Right lung (tissue), 5 donors: ENCODE results near the gene RAB35. TPM values are rescaled to one million over a fixed set of nuclear protein-coding genes. Genes with fewer than 3 reads are reported as not detected.
A peak's percentile ranks its signal among the peaks of the same experiment; 100 is the strongest.

ENCODE experiments used
- DNase-seq, 2 donors: peaks; one replicate each; pipeline ENCODE4 v3.0.0-alpha.2; 2013
- polyA plus RNA-seq, 5 donors: library from polyadenylated mRNA; unstranded; fragments of 120-200 nt; gene quantifications; one replicate each; pipeline versions ENCODE4 v1.2.1 to v1.2.3, GENCODE V29; 2013; ENCODE audit warnings: inconsistent platforms in 1 of 5, low replicate concordance in 1 of 5; ENCODE audit not compliant: insufficient read length in 5 of 5, insufficient read depth in 1 of 5

Gene RAB35
- polyA plus RNA-seq, 5 donors, result 32.9 to 42.9 (median 35.5) TPM

GRCh38 chr12:120110550-120111501, 5.7 kb downstream of the RAB35 start:
- DNase-seq, result no peak

DNA sequence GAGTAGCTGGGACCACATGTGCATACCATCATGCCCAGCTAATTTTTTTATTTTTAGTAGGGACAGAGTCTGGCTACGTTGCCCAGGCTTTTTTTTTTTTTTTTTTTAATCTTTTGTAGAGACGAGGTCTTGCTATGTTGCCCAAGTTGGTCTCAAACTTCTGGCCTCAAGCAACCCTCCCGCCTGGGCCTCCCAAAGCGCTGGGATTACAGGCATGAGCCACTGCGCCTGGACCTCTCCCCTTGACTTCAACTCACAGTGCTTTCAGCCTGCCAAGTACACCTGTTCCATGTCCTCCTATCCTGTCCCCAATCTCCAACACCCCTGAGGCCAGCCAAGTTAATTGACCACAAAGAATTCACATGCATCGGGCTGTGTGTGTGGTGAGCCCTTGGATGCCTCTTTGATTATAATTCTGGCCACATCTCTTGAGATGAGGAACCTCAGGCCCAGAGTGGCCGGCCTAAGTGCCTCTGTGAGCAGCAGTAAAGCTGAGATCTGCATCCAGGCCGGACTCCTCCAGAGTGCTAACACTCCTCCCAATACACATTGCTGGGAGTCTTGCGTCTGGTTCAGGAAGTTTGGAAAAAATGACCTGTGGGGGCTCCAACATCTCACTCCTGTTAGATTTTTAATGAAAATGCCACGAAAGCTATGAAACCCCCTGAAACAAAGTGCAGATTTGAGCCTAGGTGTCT, 6.8 kb downstream of the RAB35 start:
- DNase-seq, result no peak

DNA sequence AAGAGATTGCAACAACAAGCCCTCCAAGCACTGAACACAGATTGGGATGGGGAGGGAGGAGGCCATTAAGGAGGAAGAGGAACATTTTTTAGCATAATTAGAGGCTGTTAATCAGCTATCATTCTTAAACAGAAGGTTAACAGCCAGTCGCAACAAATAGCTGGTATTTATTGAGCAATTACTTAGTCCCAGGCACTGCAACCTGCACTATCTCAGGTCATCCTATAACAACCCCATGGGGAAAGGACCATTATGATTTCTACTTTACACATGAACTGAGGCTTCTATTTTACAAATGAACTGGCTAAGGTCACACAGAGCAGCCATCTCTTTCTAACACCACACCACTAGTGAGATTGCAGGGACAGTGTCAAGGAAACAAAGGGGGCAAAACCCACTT, 10.4 kb downstream of the RAB35 start:
- no peak for DNase-seq

- no peak for DNase-seq
Measured at GRCh38 chr12:120103371-120103770, 13.2 kb downstream of the RAB35 start.

DNA sequence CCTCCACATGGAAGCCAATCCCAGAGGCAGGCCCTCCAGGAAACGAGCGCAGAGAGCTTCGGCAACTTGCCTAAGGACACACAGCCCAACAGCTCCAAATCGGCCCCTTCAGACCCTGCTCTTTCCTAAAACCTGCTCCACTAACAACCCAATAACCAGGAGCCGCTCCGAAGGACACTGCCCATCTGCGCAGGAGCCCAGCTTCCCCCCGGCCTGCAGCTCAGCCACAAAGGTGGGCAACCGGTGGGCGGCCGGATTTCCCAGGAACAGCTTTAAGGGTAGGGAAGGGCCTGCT, 13.6 kb downstream of the RAB35 start:
- no peak for DNase-seq

GRCh38 chr12:120102189-120103043, 14.1 kb downstream of the RAB35 start:
- no peak for DNase-seq

DNA sequence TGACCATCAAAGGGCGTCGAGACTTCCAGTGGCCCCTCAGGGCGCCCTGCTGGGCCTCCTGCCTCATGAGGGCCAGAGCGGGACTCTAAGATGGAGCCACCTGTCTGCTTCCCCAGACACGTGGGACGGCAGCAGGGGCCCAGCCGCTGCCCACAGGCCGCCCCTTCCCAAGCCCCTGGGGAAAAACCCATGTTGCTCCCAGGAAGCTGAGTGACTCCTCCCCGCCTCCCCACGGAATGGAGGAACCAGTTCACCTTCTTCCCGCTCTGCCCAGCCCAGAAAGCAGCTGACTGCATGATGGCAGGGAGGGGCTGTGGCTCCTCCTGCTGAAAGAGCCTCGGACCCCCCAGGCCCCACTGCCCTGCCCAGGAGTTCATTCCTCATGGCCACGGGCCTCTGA, 14.9 kb downstream of the RAB35 start:
- no peak for DNase-seq

GRCh38 chr12:120101182-120101581, 15.4 kb downstream of the RAB35 start:
- no peak for DNase-seq

DNA sequence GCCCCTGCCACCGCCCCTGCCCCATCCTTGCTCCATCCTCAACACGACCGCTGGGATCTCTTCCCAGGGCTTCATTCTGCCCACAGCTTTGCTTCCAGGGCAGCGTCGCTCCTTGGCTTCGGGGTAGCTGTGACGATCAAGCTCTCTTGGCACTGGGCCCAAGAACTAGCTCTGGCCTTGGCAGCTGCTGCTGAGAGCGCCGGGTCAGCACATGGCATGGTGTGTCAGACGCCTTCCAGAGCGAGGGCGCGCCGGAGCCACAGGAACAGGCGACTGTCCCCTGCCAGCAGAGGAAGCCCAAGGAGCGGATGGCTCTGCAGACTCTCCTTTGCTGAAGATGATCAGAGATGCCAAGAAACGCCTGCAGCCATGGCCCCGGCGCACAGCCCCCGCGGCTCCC, 15.9 kb downstream of the RAB35 start:
- DNase-seq, result peak; percentile 43 to 48

DNA sequence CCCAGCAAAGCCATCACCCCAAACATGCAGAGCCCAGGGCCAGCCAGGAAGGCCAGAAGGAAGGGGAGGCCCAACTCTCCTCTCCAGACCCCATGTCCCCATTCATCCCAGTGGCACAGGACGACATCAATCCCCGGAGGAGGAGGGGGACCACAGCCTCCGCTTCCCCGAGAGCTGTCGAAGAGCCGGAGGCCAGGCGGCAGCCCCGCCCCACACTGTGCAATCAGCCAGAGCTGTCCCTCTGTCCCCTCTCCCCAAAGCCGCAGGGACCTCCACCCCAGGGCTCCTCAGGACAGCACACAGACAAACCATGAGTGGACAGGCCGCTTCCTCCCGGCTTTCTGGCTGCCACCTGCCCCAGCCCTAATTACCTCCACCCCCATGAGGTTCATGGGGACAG, 16.8 kb downstream of the RAB35 start:
- DNase-seq, result no peak

DNA sequence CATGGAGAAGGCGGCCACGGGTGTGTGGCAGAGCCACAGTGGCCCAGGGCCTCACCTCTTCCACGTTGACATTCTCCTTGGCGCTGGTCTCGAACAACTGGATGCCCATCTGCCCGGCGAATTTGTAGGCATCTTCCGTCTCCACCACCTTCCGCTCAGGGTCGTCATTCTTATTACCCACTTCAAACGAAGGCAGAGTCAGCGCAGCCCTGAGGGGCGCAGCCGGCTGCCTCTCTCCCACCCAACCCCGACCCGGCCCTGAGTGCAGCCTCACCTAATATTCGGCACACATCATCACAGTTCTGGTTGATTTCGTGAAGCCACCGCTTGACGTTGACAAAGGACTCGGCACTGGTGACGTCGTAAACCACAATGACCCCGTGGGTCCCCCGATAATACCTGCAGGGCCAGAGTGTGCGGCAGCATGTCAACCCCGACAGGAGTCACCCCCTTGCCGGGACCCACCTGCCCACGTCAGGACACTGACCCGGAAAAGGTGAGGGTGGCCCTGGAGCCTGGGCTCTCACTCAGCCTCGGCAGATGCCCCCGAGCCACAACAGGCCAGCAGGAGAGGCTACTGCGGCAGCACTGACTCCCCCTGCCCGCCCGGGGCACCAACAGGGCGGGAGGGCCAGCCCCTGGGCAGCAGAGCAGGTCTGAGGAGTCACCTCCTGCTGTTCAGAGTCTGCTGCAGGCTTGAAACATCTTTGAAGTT, 17.6 kb downstream of the RAB35 start:
- DNase-seq, result no peak

DNA sequence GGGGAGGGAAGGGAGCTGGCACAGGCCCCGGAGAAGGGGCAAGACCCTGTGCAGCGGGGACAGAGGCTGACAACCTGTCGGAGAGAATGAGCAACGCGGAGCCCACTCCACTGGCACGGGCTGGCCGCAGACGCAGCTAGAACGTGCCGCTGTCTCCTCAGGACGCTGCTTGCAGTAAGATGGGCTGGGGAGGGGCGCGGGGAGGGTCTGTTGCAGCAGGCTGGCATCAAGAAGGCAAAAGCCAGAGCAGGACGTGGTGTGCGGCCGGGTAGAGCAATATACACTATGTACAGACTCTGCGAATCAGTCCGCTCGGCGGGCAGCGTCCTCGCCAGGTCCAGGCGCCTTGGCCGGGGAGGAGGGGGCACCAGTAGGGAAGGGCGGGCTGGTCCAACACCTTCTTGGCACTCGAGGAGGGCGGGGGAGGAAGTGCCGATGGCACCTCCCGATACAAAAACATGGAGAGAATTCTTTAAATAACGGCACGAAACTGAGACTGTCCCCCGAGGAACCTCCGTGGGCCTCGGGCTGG, 19.8 kb downstream of the RAB35 start:
- no peak for DNase-seq

DNA sequence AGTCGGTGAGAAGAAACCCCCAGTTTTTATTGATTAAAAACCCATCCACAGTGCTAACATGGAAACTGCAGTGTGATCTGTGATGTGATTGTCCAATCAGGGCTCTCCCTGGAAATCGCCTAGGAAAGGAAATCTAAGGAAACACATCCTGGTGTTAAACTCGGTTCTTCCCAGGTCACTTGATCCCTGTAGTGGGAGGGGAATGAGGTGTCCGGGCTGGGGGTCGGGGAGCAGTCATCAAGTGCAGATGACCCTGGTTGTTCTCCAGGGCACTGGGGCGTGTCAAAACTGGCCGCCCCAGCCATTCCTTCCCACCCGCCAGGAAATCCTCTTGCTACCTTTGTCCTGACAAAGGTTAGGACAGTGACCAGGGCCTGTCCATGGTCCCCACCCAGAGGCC, 20.8 kb downstream of the RAB35 start:
- no peak for DNase-seq

- no peak for DNase-seq
Measured at GRCh38 chr12:120095331-120095730, 21.2 kb downstream of the RAB35 start.

DNA sequence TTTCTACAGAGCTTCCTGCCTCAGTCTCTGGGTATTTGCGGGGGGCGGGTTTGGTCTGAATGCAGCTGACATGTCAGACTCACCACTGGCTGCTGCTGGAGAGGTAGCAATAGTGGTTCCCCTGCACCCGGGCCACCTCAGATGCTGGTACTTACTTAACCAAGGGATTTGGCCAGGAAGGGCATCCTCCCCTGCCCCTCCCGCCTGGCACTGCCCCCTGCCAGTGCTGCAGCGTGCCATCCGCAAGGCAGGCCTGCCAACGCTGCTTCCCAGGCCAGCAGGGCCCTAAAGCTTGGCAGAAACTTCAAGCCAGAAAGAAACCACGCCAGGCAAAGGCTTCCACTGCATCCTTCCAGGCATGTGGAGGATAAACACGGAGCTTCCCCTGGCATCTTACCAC, 22.1 kb downstream of the RAB35 start:
- no peak for DNase-seq

GRCh38 chr12:120093592-120094355, 22.8 kb downstream of the RAB35 start:
- DNase-seq, result no peak

DNA sequence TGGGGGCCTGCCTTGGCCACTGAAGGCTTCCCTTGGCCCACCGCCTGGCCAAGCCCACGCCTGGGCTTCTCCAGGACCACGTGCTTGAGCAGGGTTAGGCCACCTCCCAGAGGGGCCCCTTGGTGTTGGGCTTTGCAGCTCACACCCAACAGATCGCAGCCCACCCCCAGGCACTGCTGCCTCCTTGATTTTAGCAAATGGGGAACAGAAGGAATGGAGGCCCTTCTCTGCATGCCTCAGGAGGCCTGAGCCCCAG, 23.3 kb downstream of the RAB35 start:
- no peak for DNase-seq

DNA sequence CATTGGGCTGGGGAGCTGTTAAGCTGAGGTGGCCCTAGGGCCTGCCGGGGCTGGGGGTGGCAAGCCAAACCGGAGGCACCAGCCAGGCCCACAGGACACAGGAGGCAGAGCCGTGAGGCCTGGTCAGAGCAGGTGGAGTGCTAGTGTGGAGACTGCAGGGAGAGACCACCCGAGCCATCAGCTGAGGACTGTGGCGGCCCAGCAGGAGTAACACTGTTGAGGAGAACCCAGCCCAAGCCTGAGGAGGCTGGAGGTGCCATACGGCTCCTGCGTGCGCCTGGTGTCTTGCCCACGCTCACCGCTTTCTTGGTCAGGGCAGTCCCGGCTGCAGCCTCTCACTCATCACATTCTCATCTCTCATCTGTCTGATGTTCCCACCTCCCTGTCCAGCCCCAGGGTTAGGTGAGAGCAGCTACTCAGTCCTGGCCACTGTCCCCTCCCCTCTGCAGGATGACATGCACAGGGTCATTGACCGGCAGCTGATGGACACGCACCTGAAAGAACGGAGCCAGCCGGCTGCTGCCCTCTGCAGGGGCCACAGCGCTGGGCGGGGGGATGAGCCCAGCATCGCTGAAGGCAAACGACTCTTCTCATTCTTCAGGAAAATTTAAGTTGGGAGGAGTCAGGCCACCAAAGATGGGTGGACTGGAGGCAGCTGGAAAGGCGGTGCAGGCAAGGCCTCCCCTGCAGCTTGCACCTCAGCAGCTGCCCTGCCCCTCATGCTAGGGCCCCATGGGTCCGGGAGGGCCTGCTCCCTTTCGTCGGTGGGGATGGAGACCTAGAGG, 23.8 kb downstream of the RAB35 start:
- no peak for DNase-seq

- DNase-seq, result no peak
Measured at GRCh38 chr12:120091371-120092090, 25.0 kb downstream of the RAB35 start.
